Measurements from ENCODE around the gene SGCD.

GRCh38 chr5:156421798-156422197, 94.8 kb downstream of the SGCD start:
- TF ChIP-seq, protein P1, sequence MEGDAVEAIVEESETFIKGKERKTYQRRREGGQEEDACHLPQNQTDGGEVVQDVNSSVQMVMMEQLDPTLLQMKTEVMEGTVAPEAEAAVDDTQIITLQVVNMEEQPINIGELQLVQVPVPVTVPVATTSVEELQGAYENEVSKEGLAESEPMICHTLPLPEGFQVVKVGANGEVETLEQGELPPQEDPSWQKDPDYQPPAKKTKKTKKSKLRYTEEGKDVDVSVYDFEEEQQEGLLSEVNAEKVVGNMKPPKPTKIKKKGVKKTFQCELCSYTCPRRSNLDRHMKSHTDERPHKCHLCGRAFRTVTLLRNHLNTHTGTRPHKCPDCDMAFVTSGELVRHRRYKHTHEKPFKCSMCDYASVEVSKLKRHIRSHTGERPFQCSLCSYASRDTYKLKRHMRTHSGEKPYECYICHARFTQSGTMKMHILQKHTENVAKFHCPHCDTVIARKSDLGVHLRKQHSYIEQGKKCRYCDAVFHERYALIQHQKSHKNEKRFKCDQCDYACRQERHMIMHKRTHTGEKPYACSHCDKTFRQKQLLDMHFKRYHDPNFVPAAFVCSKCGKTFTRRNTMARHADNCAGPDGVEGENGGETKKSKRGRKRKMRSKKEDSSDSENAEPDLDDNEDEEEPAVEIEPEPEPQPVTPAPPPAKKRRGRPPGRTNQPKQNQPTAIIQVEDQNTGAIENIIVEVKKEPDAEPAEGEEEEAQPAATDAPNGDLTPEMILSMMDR (IDR thresholded peaks at IDR 0.05): no peak
- TF ChIP-seq POLR2A (IDR thresholded peaks at IDR 0.05): no peak

All from heart left ventricle (tissue), 13 donors.